CD4-positive, CD25-positive, alpha-beta regulatory T cell (primary cell): Measurements from ENCODE around the gene SLC35F3. TPM values are rescaled to one million over a fixed set of nuclear protein-coding genes. Genes with fewer than 3 reads are reported as not detected.
A peak's percentile ranks its signal among the peaks of the same experiment; 100 is the strongest.
"Not testable (repeated sequence)": the region's sequence is repeated elsewhere in the genome, so short reads cannot be mapped to it uniquely, and the experiment has no call there.

ENCODE experiments used
- ATAC-seq, 2 donors: fragments of 150-1000 bp; cut with Tn5 transposase; one replicate each; pipeline ENCODE4 v1.10.0; 2021; ENCODE audit warnings: low read depth in 2 of 2, moderate number of reproducible peaks in 2 of 2, moderate library complexity in 1 of 2
- DNase-seq, 3 donors: peaks; one replicate each; pipeline versions ENCODE4 v3.0.0 to v3.0.0-alpha.2; 2012 to 2022; ENCODE audit warnings: mixed read lengths in 1 of 3
- H3K27ac ChIP-seq: one replicate; pipeline ENCODE4 v1.7.0; 2013; ENCODE audit warnings: mild to moderate bottlenecking, low read length; ENCODE audit not compliant: insufficient read depth, poor library complexity, severe bottlenecking
- H3K27me3 ChIP-seq: one replicate; pipeline ENCODE4 v1.7.0; 2013; ENCODE audit warnings: low read length; ENCODE audit not compliant: control insufficient read depth, insufficient read depth
- H3K36me3 ChIP-seq: one replicate; pipeline ENCODE4 v1.7.0; 2013; ENCODE audit warnings: mild to moderate bottlenecking, low read length, moderate library complexity; ENCODE audit not compliant: control insufficient read depth, insufficient read depth
- H3K4me1 ChIP-seq: 2 replicates; pipeline ENCODE4 v1.7.0; 2013; ENCODE audit warnings: mild to moderate bottlenecking, low read length; ENCODE audit not compliant: insufficient read depth, control insufficient read depth, poor library complexity, severe bottlenecking
- H3K4me3 ChIP-seq: one replicate; pipeline ENCODE4 v1.7.0; 2013; ENCODE audit warnings: low read depth, mild to moderate bottlenecking, low read length, moderate library complexity
- H3K9me3 ChIP-seq, 2 experiments: 1 replicate in 1 of 2; 2 replicates in 1 of 2; pipeline ENCODE4 v1.7.0; 2013; ENCODE audit warnings: low read length in 2 of 2, mild to moderate bottlenecking in 1 of 2, moderate library complexity in 1 of 2; ENCODE audit not compliant: control insufficient read depth in 2 of 2
- H3K27ac Mint-ChIP-seq, 3 donors: one replicate each; pipeline ENCODE4 v1.8.0; 2020 to 2022; ENCODE audit warnings: mild to moderate bottlenecking in 3 of 3, mixed read lengths in 3 of 3, moderate library complexity in 2 of 3
- H3K27me3 Mint-ChIP-seq: one replicate; pipeline ENCODE4 v1.8.0; 2022; ENCODE audit warnings: mild to moderate bottlenecking, mixed read lengths
- H3K36me3 Mint-ChIP-seq: one replicate; pipeline ENCODE4 v1.8.0; 2020; ENCODE audit warnings: mixed read lengths
- H3K4me1 Mint-ChIP-seq, 4 donors: one replicate each; pipeline ENCODE4 v1.8.0; 2020 to 2022; ENCODE audit warnings: mixed read lengths in 4 of 4, mild to moderate bottlenecking in 1 of 4
- H3K4me3 Mint-ChIP-seq, 4 donors: one replicate each; pipeline ENCODE4 v1.8.0; 2020 to 2022; ENCODE audit warnings: mild to moderate bottlenecking in 4 of 4, mixed read lengths in 4 of 4, moderate library complexity in 3 of 4
- H3K9me3 Mint-ChIP-seq, 7 donors: one replicate each; pipeline ENCODE4 v1.8.0; 2020 to 2022; ENCODE audit warnings: mixed read lengths in 7 of 7, mild to moderate bottlenecking in 3 of 7, moderate library complexity in 2 of 7
- polyA plus RNA-seq, 4 donors: library from polyadenylated mRNA; unstranded; fragments of 300-500 nt; fragmentation: Illumina TruSeq; gene quantifications; one replicate each; pipeline ENCODE4 v1.2.3, GENCODE V29; 2021
- total RNA-seq: library from RNA; stranded (reverse); gene quantifications from one replicate; pipeline ENCODE4 v1.2.3, GENCODE V29; 2022

SLC35F3 gene
- total and polyA plus RNA-seq, 5 donors from 2014 or later, result 0.35 to 1.4 (median 1.3) TPM

DNA sequence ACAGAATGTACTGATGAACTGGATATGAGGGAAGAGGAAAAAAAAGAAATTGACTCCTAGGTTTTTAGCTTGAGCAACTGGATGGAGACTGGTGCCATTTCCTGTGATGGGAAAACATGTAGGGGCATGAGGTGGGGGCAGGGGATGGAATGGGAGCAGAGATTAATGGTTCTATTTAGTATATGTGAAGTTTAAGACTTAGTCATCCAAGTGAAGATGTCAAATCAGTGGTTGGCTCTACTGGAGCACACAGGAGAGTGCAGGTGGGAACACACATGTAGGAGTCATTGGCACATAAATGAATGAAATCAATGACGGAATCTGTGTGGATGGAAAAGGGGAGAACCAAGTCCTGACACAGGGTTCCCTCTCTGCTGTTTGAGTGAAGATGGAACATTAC, 244.3 kb downstream of the SLC35F3 start:
- peaks cover 0 to 3% of the 10 kb centered on the region in 2 experiments for H3K9me3 ChIP-seq
- H3K4me1 ChIP-seq, result no peaks in the 10 kb centered on the region
- Mint-ChIP-seq H3K9me3 (peaks cover 0 to 5% (median 2%) of the 10 kb centered on the region in 7 donors), H3K36me3 (no peaks in the 10 kb centered on the region), H3K27me3 (peaks cover 31% of the 10 kb centered on the region), H3K4me1 (peaks cover 0 to 4% (median 2%) of the 10 kb centered on the region in 4 donors), H3K4me3 (no peak overlapping the region), H3K27ac (no peak overlapping the region)
- no peak for ATAC-seq
- no peak for DNase-seq
- H3K36me3 ChIP-seq, result no peaks in the 10 kb centered on the region
- H3K27me3 ChIP-seq, result no peaks in the 10 kb centered on the region
- H3K4me3 ChIP-seq, result no peak overlapping the region
- H3K27ac ChIP-seq, result no peak overlapping the region

DNA sequence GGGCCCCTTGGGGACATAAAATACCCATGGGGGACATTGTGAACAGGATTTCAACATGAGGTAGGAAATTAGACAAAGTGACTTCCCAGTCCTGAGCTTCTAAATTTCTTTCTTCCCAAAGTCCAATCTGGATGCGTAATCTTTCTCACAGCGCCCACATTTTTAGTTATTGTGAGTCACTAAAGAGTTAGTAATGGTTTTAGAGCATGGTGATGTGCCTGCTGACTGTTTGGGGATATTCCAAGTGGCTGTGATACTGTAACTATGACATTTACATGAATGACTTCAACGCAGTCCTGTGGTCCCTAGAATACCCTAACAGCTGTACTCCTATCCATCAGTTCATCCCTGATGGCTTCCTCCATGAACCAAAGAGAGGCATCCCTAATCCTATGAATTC, 244.7 kb downstream of the SLC35F3 start:
- Mint-ChIP-seq H3K36me3 (no peaks in the 10 kb centered on the region), H3K27me3 (peaks cover 31% of the 10 kb centered on the region), H3K9me3 (peaks cover 0 to 5% (median 2%) of the 10 kb centered on the region in 7 donors), H3K27ac (no peak overlapping the region), H3K4me1 (peaks cover 0 to 4% (median 2%) of the 10 kb centered on the region in 4 donors), H3K4me3 (no peak overlapping the region)
- Histone ChIP-seq H3K27me3 (no peaks in the 10 kb centered on the region), H3K9me3 (peaks cover 0 to 3% of the 10 kb centered on the region in 2 experiments), H3K4me3 (no peak overlapping the region), H3K36me3 (no peaks in the 10 kb centered on the region), H3K27ac (no peak overlapping the region), H3K4me1 (no peaks in the 10 kb centered on the region)
- ATAC-seq (no peak), DNase-seq (no peak)

DNA sequence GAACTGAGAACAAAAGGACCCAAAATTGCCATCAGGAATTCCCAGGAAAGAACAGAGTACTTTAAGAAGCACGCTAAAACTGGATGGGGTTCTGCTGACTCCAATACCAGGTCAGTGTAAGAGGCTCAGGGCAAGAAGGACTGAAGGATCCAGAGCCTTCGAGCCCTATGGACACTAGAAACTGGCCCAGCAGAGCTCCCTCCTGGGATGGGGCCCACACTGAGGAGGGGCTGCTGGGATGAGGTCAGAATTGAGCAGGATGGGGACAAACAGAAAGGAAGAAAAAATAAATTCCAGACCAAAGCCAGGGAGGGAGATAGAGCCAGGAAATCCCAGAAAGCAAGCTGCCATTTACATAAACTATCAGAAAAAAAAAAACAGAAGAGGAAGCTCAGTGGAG, 246.4 kb downstream of the SLC35F3 start:
- no peaks in the 10 kb centered on the region for H3K27me3 ChIP-seq
- Mint-ChIP-seq H3K27me3 (peaks cover 31% of the 10 kb centered on the region), H3K4me3 (no peak overlapping the region), H3K4me1 (peaks cover 0 to 9% (median 2%) of the 10 kb centered on the region in 4 donors), H3K9me3 (peaks cover 0 to 5% (median 1%) of the 10 kb centered on the region in 7 donors), H3K36me3 (no peaks in the 10 kb centered on the region), H3K27ac (no peak overlapping the region)
- no peak overlapping the region for H3K27ac ChIP-seq
- no peak overlapping the region for H3K4me3 ChIP-seq
- no peaks in the 10 kb centered on the region for H3K36me3 ChIP-seq
- peaks cover 0 to 3% of the 10 kb centered on the region in 2 experiments for H3K9me3 ChIP-seq
- ATAC-seq (no peak), DNase-seq (no peak)
- no peaks in the 10 kb centered on the region for H3K4me1 ChIP-seq

DNA sequence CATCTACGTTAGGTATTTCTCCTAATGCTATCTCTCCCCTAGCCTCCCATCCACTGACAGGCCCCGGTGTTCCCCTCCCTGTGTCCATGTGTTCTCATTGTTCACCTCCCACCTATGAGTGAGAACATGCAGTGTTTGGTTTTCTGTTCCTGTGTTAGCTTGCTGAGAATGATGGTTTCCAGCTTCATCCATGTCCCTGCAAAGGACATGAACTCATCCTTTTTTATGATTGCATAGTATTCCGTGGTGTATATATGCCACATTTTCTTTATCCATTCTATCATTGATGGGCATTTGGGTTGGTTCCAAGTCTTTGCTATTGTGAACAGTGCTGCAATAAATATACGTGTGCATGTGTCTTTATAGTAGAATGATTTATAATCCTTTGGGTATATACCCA, 247.9 kb downstream of the SLC35F3 start:
- not testable (repeated sequence) for H3K4me1 ChIP-seq, DNase-seq, H3K4me3 ChIP-seq, H3K36me3 Mint-ChIP-seq, H3K9me3 ChIP-seq, H3K36me3 ChIP-seq, H3K27ac Mint-ChIP-seq, H3K27ac ChIP-seq, H3K4me1 Mint-ChIP-seq, ATAC-seq, H3K27me3 ChIP-seq, H3K4me3 Mint-ChIP-seq, H3K9me3 Mint-ChIP-seq
- H3K27me3 Mint-ChIP-seq, result peaks cover 23% of the 10 kb centered on the region

DNA sequence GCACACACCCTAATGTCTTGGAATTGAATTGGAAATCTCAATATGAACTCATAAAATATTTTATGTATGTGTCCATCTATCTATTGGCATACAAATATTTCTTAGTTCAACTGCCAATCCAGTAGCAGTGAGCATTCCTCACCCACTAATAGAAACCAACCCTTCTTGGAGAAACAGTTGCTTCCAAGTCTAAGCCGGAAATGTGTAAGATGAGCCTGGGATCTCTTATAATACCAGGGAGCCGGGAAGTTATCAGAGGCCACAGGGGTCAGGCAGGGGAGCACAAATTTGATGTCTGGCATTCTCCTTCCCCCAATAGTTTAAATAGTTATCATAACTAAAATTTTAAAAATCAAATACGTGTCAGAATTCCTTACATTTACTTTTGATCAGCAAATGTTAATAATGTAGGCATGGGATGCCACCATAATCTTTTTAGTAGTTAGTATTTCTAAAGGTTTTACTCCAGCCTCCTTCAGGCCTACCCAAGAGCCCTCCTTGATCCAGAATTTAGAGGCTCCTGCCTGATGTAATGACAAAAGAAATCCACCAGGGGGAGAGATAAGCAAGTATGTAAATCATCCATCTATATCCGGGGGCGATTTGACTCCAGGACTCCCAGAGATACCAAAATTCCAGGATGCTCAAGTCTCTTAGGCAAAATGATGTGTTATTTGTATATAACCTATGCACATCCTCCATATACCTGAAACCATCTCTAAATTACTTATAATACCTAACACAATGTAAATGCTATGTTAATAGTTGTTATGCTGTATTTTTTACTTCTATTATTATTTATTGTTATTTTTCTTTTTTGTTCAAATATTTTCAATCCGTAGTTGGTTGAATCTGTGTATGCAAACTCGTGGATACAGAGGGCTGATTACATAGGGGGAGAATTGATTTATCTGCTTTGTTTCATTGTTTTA, 250.1 kb downstream of the SLC35F3 start:
- H3K4me1 Mint-ChIP-seq, result peaks cover 0 to 5% (median 0%) of the 10 kb centered on the region in 4 donors
- no peak overlapping the region for H3K27ac Mint-ChIP-seq
- Histone ChIP-seq H3K36me3 (no peaks in the 10 kb centered on the region), H3K27ac (no peak overlapping the region), H3K9me3 (no peaks in the 10 kb centered on the region), H3K4me1 (no peaks in the 10 kb centered on the region), H3K4me3 (no peak overlapping the region), H3K27me3 (peaks cover 3% of the 10 kb centered on the region)
- peak in 2 of 3 donors; percentile 51 to 75 for DNase-seq
- no peaks in the 10 kb centered on the region for H3K36me3 Mint-ChIP-seq
- ATAC-seq, result peak in 1 of 2 donors; percentile 56
- H3K4me3 Mint-ChIP-seq, result no peak overlapping the region
- peaks cover 24% of the 10 kb centered on the region for H3K27me3 Mint-ChIP-seq
- H3K9me3 Mint-ChIP-seq, result peaks cover 0 to 1% (median 0%) of the 10 kb centered on the region in 7 donors

DNA sequence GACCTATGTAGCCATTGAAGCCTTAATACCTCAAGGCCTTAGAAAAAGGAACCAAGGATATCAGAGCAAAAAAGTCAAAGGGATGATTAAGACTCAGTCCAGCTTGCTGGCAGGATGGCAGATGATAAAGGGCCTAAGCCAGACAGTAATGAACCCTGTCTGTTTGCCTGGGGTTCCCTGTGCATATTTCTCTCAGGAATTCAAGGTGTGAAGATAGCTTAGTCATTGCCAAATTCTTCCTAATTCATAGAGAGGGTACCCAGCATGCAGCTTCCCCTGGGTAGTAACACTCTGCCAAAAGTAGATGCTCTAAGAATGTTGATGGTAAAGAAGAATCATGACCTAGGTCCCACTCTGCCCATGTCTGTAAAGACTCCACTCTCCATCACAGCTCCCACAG, 258.2 kb downstream of the SLC35F3 start:
- no peaks in the 10 kb centered on the region for H3K36me3 Mint-ChIP-seq
- Histone ChIP-seq H3K27ac (no peak overlapping the region), H3K27me3 (peaks cover 3% of the 10 kb centered on the region), H3K4me3 (no peak overlapping the region), H3K4me1 (no peaks in the 10 kb centered on the region), H3K9me3 (no peaks in the 10 kb centered on the region), H3K36me3 (no peaks in the 10 kb centered on the region)
- ATAC-seq (no peak), DNase-seq (no peak)
- no peak overlapping the region for H3K27ac Mint-ChIP-seq
- H3K9me3 Mint-ChIP-seq, result no peaks in the 10 kb centered on the region
- no peak overlapping the region for H3K4me3 Mint-ChIP-seq
- peaks cover 0 to 12% (median 1%) of the 10 kb centered on the region in 4 donors for H3K4me1 Mint-ChIP-seq
- peaks cover 4% of the 10 kb centered on the region for H3K27me3 Mint-ChIP-seq

DNA sequence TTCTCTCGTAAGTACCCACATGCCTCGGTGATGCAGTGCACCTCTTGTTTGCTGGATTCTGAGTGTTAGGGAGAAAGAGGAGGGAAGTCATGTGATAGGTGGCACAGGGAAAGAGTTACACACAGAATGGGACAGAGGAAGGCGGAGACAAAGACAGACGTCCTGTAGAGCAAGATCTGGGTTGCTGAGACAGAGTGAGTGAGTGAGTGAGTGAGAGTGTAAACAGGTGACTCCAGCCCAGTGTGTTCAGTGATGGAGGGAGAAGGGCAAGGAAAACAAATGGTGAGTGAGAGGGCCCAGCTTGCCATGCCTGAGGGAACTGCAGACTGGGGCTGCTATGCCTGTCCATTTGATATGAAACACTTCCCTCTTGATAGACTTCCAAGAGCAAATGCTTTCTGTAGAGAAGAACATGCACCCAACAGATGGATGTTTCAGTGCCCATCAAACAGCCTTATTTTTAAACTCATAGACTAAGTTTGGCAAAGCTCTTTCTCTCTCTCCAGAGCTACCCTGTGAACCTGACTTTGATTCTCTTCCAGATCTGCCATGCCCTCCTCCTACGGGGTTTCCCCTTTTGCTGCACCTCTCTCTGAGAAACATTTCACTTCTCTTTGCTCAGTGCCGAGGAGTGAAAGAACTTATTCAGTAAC, 258.9 kb downstream of the SLC35F3 start:
- H3K4me1 Mint-ChIP-seq, result peaks cover 0 to 12% (median 1%) of the 10 kb centered on the region in 4 donors
- H3K27me3 Mint-ChIP-seq, result no peaks in the 10 kb centered on the region
- ATAC-seq (no peak), DNase-seq (peak in 1 of 3 donors; percentile 37)
- Histone ChIP-seq H3K4me1 (no peaks in the 10 kb centered on the region), H3K9me3 (no peaks in the 10 kb centered on the region), H3K36me3 (no peaks in the 10 kb centered on the region), H3K27me3 (no peaks in the 10 kb centered on the region), H3K27ac (no peak overlapping the region), H3K4me3 (no peak overlapping the region)
- no peaks in the 10 kb centered on the region for H3K9me3 Mint-ChIP-seq
- no peak overlapping the region for H3K4me3 Mint-ChIP-seq
- H3K27ac Mint-ChIP-seq, result peak overlapping the region in 2 of 3 donors; percentile 1 to 16
- H3K36me3 Mint-ChIP-seq, result no peaks in the 10 kb centered on the region
